H1 (cell line): ENCODE results near the gene BCAP31. TPM values are rescaled to one million over a fixed set of nuclear protein-coding genes. Genes with fewer than 3 reads are reported as not detected.
A peak's percentile ranks its signal among the peaks of the same experiment; 100 is the strongest.

Source experiments
- CTCF ChIA-PET: fragments of 300-600 bp; sonication (Branson Sonifier 250); formaldehyde crosslinking; loops from one replicate; lab custom pipeline; 2021; ENCODE audit not compliant: partially characterized antibody; lab: Charles Lee
- POLR2A ChIA-PET: fragments of 300-600 bp; sonication (Branson Sonifier 250); formaldehyde crosslinking; loops from one replicate; lab custom pipeline; 2021; ENCODE audit warnings: inconsistent platforms; ENCODE audit not compliant: partially characterized antibody; lab: Charles Lee
- DNase-seq, 2 experiments: peaks; one replicate each; pipeline versions ENCODE4 v3.0.0 to v3.0.0-alpha.2; 2010 to 2022; ENCODE audit warnings: low spot score in 2 of 2, low read depth in 1 of 2, mixed read lengths in 1 of 2
- FAIRE-seq: peaks from 2 replicates; lab custom pipeline; 2011; peaks lifted over from hg19 to GRCh38; lab: Jason Lieb, UNC
- H2AFZ ChIP-seq: 2 replicates; pipeline ENCODE4 v1.8.1; 2012; ENCODE audit warnings: low read length, inconsistent platforms
- H2AK5ac ChIP-seq: 2 replicates; pipeline ENCODE4 v1.6.1; 2013; ENCODE audit warnings: low read depth, low read length
- H2BK120ac ChIP-seq: replicated peaks from 2 replicates; pipeline ENCODE3; 2013; ENCODE audit warnings: low read depth, low read length, inconsistent platforms
- H2BK12ac ChIP-seq: 2 replicates; pipeline ENCODE4 v1.6.1; 2013; ENCODE audit warnings: low read depth, low read length
- H2BK15ac ChIP-seq: 2 replicates; pipeline ENCODE4 v1.6.1; 2013; ENCODE audit warnings: low read length
- H2BK20ac ChIP-seq: 2 replicates; pipeline ENCODE4 v1.6.1; 2013; ENCODE audit warnings: low read length
- H2BK5ac ChIP-seq: 2 replicates; pipeline ENCODE4 v1.6.1; 2013; ENCODE audit warnings: low read depth, low read length
- H3K14ac ChIP-seq: 2 replicates; pipeline ENCODE4 v1.6.1; 2013; ENCODE audit warnings: inconsistent platforms; ENCODE audit not compliant: insufficient read length
- H3K18ac ChIP-seq: 2 replicates; pipeline ENCODE4 v1.6.1; 2013; ENCODE audit warnings: low read length; ENCODE audit errors: extremely low read depth
- H3K23ac ChIP-seq: 2 replicates; pipeline ENCODE4 v1.6.1; 2013; ENCODE audit warnings: inconsistent platforms; ENCODE audit not compliant: insufficient read length
- H3K23me2 ChIP-seq: 2 replicates; pipeline ENCODE4 v1.6.1; 2013; ENCODE audit warnings: low read depth, low read length
- H3K27ac ChIP-seq: 2 replicates; pipeline ENCODE4 v1.6.1; 2011; ENCODE audit warnings: low read depth, low read length, inconsistent platforms
- H3K27me3 ChIP-seq, 4 experiments: replicated peaks in 1 of 4; 1 replicate in 1 of 4; 2 replicates in 3 of 4; pipeline versions ENCODE4 v1.6.1 to v1.8.1; 2011 to 2013; ENCODE audit warnings: low read length in 3 of 4, mild to moderate bottlenecking in 3 of 4, inconsistent platforms in 2 of 4, mixed read lengths in 2 of 4, moderate library complexity in 1 of 4; ENCODE audit not compliant: control insufficient read depth in 3 of 4, insufficient read depth in 3 of 4; ENCODE audit errors: extremely low read depth in 1 of 4
- H3K36me3 ChIP-seq, 4 experiments: 2 replicates each; pipeline versions ENCODE4 v1.6.1 to v1.8.1; 2011 to 2013; ENCODE audit warnings: mild to moderate bottlenecking in 4 of 4, low read length in 3 of 4, moderate library complexity in 2 of 4, control low read depth in 1 of 4, inconsistent platforms in 1 of 4; ENCODE audit not compliant: insufficient read depth in 4 of 4, control insufficient read depth in 2 of 4
- H3K4ac ChIP-seq: replicated peaks from 2 replicates; pipeline ENCODE3; 2013; ENCODE audit warnings: low read length, low read depth, mixed read lengths, inconsistent platforms; ENCODE audit not compliant: insufficient read length
- H3K4me1 ChIP-seq, 4 experiments: replicated peaks in 1 of 4; 1 replicate in 1 of 4; 2 replicates in 3 of 4; pipeline versions ENCODE4 v1.6.1 to v1.8.1; 2011 to 2013; ENCODE audit warnings: low read length in 3 of 4, inconsistent platforms in 2 of 4, mixed read lengths in 1 of 4; ENCODE audit not compliant: insufficient read depth in 4 of 4, control insufficient read depth in 3 of 4
- H3K4me2 ChIP-seq, 2 experiments: 2 replicates each; pipeline versions ENCODE4 v1.6.1 to v1.8.1; 2011 to 2013; ENCODE audit warnings: low read depth in 2 of 2, low read length in 2 of 2, control low read depth in 1 of 2, inconsistent platforms in 1 of 2, mild to moderate bottlenecking in 1 of 2; ENCODE audit not compliant: insufficient read depth in 1 of 2
- H3K4me3 ChIP-seq, 4 experiments: fragments of 200-600, 300-600 bp in 1 of 4; sonication (generic), shearing (Covaris generic), sonication (Bioruptor Twin) in 1 of 4; 2 replicates each; pipeline versions ENCODE4 v1.5.1 to v1.8.1; 2011 to 2016; ENCODE audit warnings: low read length in 4 of 4, low read depth in 3 of 4, control low read depth in 2 of 4, inconsistent platforms in 2 of 4, mild to moderate bottlenecking in 2 of 4, mixed read lengths in 1 of 4, moderate library complexity in 1 of 4; ENCODE audit not compliant: insufficient read depth in 2 of 4; ENCODE audit errors: extremely low read depth in 1 of 4
- H3K56ac ChIP-seq: replicated peaks from 2 replicates; pipeline ENCODE3; 2013; ENCODE audit warnings: low read depth, mild to moderate bottlenecking, mixed read lengths, low read length, inconsistent platforms; ENCODE audit not compliant: insufficient read length
- H3K79me1 ChIP-seq: 2 replicates; pipeline ENCODE4 v1.6.1; 2013; ENCODE audit warnings: low read depth, low read length, control low read depth
- H3K79me2 ChIP-seq, 2 experiments: 2 replicates each; pipeline versions ENCODE4 v1.6.1 to v1.8.1; 2012 to 2013; ENCODE audit warnings: low read length in 2 of 2, mild to moderate bottlenecking in 2 of 2, inconsistent platforms in 1 of 2; ENCODE audit not compliant: insufficient read depth in 2 of 2, control insufficient read depth in 1 of 2
- H3K9ac ChIP-seq, 4 experiments: replicated peaks in 1 of 4; 1 replicate in 1 of 4; 2 replicates in 3 of 4; pipeline versions ENCODE4 v1.6.1 to v1.8.1; 2011 to 2013; ENCODE audit warnings: low read depth in 3 of 4, low read length in 3 of 4, control low read depth in 2 of 4, mild to moderate bottlenecking in 2 of 4, moderate library complexity in 2 of 4, inconsistent platforms in 1 of 4; ENCODE audit errors: extremely low read depth in 1 of 4
- H3K9me3 ChIP-seq, 2 experiments: 2 replicates each; pipeline versions ENCODE4 v1.6.1 to v1.8.1; 2012 to 2013; ENCODE audit warnings: mild to moderate bottlenecking in 2 of 2, moderate library complexity in 2 of 2, control low read depth in 1 of 2, inconsistent platforms in 1 of 2, low read depth in 1 of 2, low read length in 1 of 2, mixed read lengths in 1 of 2; ENCODE audit not compliant: insufficient read depth in 2 of 2
- H4K20me1 ChIP-seq, 2 experiments: replicated peaks in 1 of 2; 2 replicates each; pipeline versions ENCODE3 to v1.8.1; 2011 to 2013; ENCODE audit warnings: inconsistent platforms in 2 of 2, low read length in 2 of 2, mild to moderate bottlenecking in 1 of 2; ENCODE audit not compliant: insufficient read depth in 2 of 2, control insufficient read depth in 1 of 2
- H4K5ac ChIP-seq: 2 replicates; pipeline ENCODE4 v1.6.1; 2013; ENCODE audit warnings: low read length, low read depth, mixed read lengths, inconsistent platforms; ENCODE audit not compliant: insufficient read length
- H4K8ac ChIP-seq: 2 replicates; pipeline ENCODE4 v1.8.0; 2013; ENCODE audit warnings: mild to moderate bottlenecking, moderate library complexity, low read length, inconsistent platforms; ENCODE audit not compliant: insufficient read depth; ENCODE audit errors: extremely low read depth
- H4K91ac ChIP-seq: replicated peaks from 2 replicates; pipeline ENCODE3; 2013; ENCODE audit warnings: low read length, mixed read lengths, inconsistent platforms; ENCODE audit not compliant: insufficient read length
- KDM4A ChIP-seq: IDR thresholded peaks from one replicate; pipeline ENCODE4 v1.7.1; 2012; ENCODE audit warnings: low read depth, mild to moderate bottlenecking, moderate library complexity, low read length, inconsistent platforms; ENCODE audit not compliant: severe bottlenecking
- NRF1 ChIP-seq: IDR thresholded peaks from 2 replicates; pipeline ENCODE4 v1.6.1; 2011; ENCODE audit warnings: mild to moderate bottlenecking, low read depth, low read length, improper control_type of control experiment
- RNF2 ChIP-seq: fragments of 200-900, 300-1000 bp; sonication (generic); IDR thresholded peaks from 2 replicates; pipeline ENCODE4 v1.7.1; 2016; ENCODE audit warnings: borderline replicate concordance, low read depth, mild to moderate bottlenecking, antibody characterized with exemption, low read length; ENCODE audit not compliant: poor library complexity, severe bottlenecking; ENCODE audit errors: missing control alignments
- SIRT6 ChIP-seq: IDR thresholded peaks from one replicate; pipeline ENCODE4 v1.7.1; 2012; ENCODE audit warnings: low read length, inconsistent platforms
- SP2 ChIP-seq: IDR thresholded peaks from 2 replicates; pipeline ENCODE4 v1.6.1; 2012; ENCODE audit warnings: mild to moderate bottlenecking, low read length, inconsistent platforms
- SUZ12 ChIP-seq: fragments of 200-600 bp; sonication (generic); IDR thresholded peaks from 2 replicates; pipeline ENCODE4 v1.6.1; 2012; ENCODE audit warnings: mild to moderate bottlenecking, inconsistent platforms, low read length, moderate library complexity, mixed read lengths
- TAF7 ChIP-seq: optimal IDR thresholded peaks from 2 replicates; pipeline ENCODE3; 2011; ENCODE audit warnings: low read depth, mild to moderate bottlenecking, inconsistent platforms, low read length, moderate library complexity, borderline replicate concordance
- TBP ChIP-seq: IDR thresholded peaks from 2 replicates; pipeline ENCODE4 v1.6.1; 2011; ENCODE audit warnings: low read depth, low read length, improper control_type of control experiment
- TCF12 ChIP-seq: IDR thresholded peaks from 2 replicates; pipeline ENCODE4 v1.6.1; 2011; ENCODE audit warnings: low read depth, mild to moderate bottlenecking, low read length
- TEAD4 ChIP-seq: IDR thresholded peaks from 2 replicates; pipeline ENCODE4 v1.6.1; 2012; ENCODE audit warnings: low read depth, low read length, inconsistent platforms, mixed read lengths
- WGBS, 2 experiments: shearing (Covaris generic) in 1 of 2; methylation state at CpG; one replicate each; pipeline versions ENCODE4 v1.1.6 to v1.1.7; 2013 to 2015; ENCODE audit warnings: low lambda C conversion rate in 2 of 2, mixed read lengths in 2 of 2, inconsistent platforms in 1 of 2, low coverage in 1 of 2, missing lambda C conversion rate in 1 of 2; ENCODE audit not compliant: insufficient replicate concordance in 2 of 2, insufficient coverage in 1 of 2, insufficient read length in 1 of 2; ENCODE audit errors: extremely low coverage in 1 of 2, missing lambda C conversion rate in 1 of 2; 5-methylcytosine and 5-hydroxymethylcytosine counted together
- polyA plus RNA-seq, 7 experiments: library from polyadenylated mRNA; depleted of rRNA in 3 of 7; stranded (reverse) in 5 of 7; unstranded in 2 of 7; fragments of >200 nt in 5 of 7; fragments of 200-250 nt in 2 of 7; gene quantifications; 1 replicate in 5 of 7; 2 replicates in 1 of 7; 4 replicates in 1 of 7; pipeline versions ENCODE4 v1.2.1 to v1.2.3, GENCODE V29; 2011 to 2013; ENCODE audit warnings: missing spikeins in 2 of 7, mixed read lengths in 2 of 7
- total RNA-seq: library from RNA; stranded (reverse); fragmentation: NEBNext Ultra II Directional; extraction: Animal tissue kit (Norgen Biotek cat#: 25700); gene quantifications from 2 replicates; pipeline ENCODE4 v1.2.1, GENCODE V29; 2021

Gene BCAP31
- total and polyA plus RNA-seq, 2 of the 8 experiments (the other 6 are each of a cell fraction or from before 2014, with no cell fraction given), result 136 to 159 TPM

GRCh38 chrX:153726286-153727122 is 2.3 kb upstream of the BCAP31 start:
- H3K36me3 ChIP-seq, result peaks cover 0 to 8% (median 0%) of the 10 kb centered on the region in 4 experiments; a peak in 2 of 8 replicates
- no peaks in the 10 kb centered on the region for H3K27me3 ChIP-seq
- no peak overlapping the region for H4K5ac ChIP-seq
- no peak overlapping the region for H4K8ac ChIP-seq
- DNase-seq (peak; percentile 38 to 72), FAIRE-seq (peak; percentile 75)
- no peak overlapping the region for H3K23ac ChIP-seq
- no peak overlapping the region for H2BK20ac ChIP-seq
- POLR2A ChIA-PET, result interaction anchor here (0.6 to 2.0 kb wide), 7 partner anchors 10 to 681 kb away, joined by 3 to 11 read pairs (median 5); partner anchors contain the start of gene SLC6A8
- H2BK12ac ChIP-seq, result 0 out of 2 replicates have a peak overlapping the region, but pooled peaks have one; percentile 17
- H4K91ac ChIP-seq, result peak overlapping the region; percentile 17
- H2BK120ac ChIP-seq, result no peak overlapping the region
- peak overlapping the region; percentile 33 to 51 for H3K4me2 ChIP-seq
- H3K9me3 ChIP-seq, result no peaks in the 10 kb centered on the region
- H2BK5ac ChIP-seq, result peak overlapping the region; percentile 66; the same call in 1 of the 2 replicates
- H3K23me2 ChIP-seq, result peaks cover 5% of the 10 kb centered on the region; the same call in 1 of the 2 replicates
- H3K79me1 ChIP-seq, result peaks cover 3% of the 10 kb centered on the region; the same call in 1 of the 2 replicates
- H3K56ac ChIP-seq, result no peak overlapping the region
- 0 out of 2 replicates have a peak overlapping the region, but pooled peaks have one; percentile 65 for H2AK5ac ChIP-seq
- peaks cover 4 to 15% of the 10 kb centered on the region in 2 experiments for H4K20me1 ChIP-seq
- no peak overlapping the region for H3K4ac ChIP-seq
- H2AFZ ChIP-seq, result no peak overlapping the region
- peaks cover 0 to 24% (median 13%) of the 10 kb centered on the region in 4 experiments; a peak in 6 of 7 replicates for H3K4me1 ChIP-seq
- H3K9ac ChIP-seq, result no peak overlapping the region
- CTCF ChIA-PET, result interaction anchor here (0.7 to 1.8 kb wide), 4 partner anchors 13 to 163 kb away, joined by 3 to 6 read pairs (median 4); no protein-coding TSS in a partner anchor
- WGBS, 2 experiments, result 48% methylated on average over 17 of the region's 35 CpGs; no CpG with 5 or more reads in 1 of the 2 experiments
- H3K27ac ChIP-seq, result no peak overlapping the region
- no peak overlapping the region for H3K14ac ChIP-seq
- H3K4me3 ChIP-seq, result peak overlapping the region in 1 of 4 experiments; percentile 24; a peak in 1 of 8 replicates
- no peak overlapping the region for H2BK15ac ChIP-seq
- H3K79me2 ChIP-seq, result peaks cover 0 to 18% of the 10 kb centered on the region in 2 experiments; a peak in 2 of 4 replicates
- H3K18ac ChIP-seq, result no peak overlapping the region; the same call in 1 of the 2 replicates
- TF ChIP-seq TAF7 (no peak), SP2 (no peak), TBP (no peak), TEAD4 (peak; percentile 3; the same call in 1 of the 2 replicates), TCF12 (no peak), NRF1 (no peak), SUZ12 (no peak), KDM4A (no peak), RNF2 (no peak), SIRT6 (no peak)
